CD4-positive, alpha-beta T cell treated with Interleukin-21 for 1 hour (primary cell): ENCODE results near the gene FKBP1A.

ENCODE experiments used
- DNase-seq: peaks from one replicate; pipeline ENCODE4 v3.0.0-alpha.2; 2020

The FKBP1A gene

DNA sequence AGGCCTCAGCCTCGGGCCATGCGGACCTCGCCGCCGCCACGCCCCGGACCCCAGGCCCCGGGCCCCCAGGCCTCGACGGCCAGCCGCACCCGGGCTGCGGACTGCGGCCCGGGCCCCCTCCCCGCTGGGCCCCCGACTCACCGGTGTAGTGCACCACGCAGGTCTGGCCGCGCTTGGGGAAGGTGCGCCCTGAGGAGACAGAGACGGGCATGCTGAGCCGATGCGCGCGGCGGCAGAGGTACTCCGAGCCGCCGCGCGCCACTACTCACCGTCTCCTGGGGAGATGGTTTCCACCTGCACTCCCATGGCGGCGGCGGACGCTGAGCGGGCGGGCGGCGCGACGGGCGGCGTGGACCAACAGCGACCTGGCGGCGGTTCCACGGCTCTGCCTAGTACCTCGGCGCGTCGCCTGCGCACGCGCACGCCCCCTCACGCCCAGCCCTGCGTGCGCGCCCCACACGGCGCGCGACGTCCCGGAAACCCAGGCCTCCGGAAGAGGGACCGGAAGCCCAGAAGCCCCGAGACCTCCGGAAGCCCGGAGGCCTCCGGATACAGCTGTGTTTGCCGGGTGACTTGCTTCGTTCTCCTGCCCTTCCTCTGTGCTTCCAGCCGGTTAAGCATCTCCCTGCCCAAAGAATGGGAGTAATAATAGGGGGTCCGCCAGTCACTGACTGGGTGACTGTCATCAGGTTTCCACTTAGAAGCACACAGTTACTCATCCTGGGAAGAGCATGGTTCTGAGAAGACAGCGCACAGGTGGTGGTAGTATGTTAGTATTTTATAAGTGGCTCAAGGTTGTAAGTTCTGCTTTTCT is at the start of gene FKBP1A:
FKBP1A (minus strand) TSS at position 362 of the 814 bp plus-strand sequence; CDS start at position 306, 56 bp downstream.
- peak; percentile 94 for DNase-seq

DNA sequence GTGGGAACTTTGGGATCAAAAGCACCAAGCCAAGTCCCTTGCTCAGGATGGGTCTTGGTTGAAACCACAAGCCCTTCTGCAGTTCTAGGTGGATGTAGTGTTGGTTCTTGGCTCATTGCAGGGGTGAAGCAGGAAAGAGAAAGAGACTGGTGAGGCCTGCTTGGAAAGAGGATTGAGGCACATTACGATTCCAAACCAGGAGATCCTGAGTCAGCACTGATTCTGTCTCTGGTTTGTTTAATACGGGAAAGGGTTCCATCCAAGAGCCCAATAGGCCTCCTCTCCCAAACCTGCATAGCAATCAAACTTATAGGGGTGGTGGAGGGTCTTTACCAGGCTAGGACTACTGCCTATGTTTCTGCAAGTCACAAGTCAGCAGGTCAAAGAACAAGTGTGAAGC is 49.5 kb upstream of the FKBP1A start:
- no peak for DNase-seq

DNA sequence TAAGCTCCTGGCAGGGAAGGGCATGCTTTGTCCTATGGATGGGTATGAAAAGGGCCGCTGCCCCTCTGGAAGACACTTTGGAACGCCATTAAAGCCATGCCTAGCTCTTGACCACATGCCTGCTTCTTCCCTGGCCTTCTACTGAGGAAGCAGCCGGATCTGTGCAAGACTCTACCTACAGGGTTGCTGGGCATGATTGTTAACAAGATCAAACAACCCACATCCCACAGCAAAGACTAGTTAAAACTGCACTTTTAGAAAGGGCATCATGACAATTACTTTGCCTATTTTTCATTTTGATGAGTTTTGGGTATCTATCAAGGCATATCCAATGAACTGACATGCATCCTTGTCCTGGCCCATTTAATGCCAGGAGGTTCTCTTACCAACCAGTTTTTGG is 48.3 kb upstream of the FKBP1A start:
- DNase-seq = no peak

DNA sequence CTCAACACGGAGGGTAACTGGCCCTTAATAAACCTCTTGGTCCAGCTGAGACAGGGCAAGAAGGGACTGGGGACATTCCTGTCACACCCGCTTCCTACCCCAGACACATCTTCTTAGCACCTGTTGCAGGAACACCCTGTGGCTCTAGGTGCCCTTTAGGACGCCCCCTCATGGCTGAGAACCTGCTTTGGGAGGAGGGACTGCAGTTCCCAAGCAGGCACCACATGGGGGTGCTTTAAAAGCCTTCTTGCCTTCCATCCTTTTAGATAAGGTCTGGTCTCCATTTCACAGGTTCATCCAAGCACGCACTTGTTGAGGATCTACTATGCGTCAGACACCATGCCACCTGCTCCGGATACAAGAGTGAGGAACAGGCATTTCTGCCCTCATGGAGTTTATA is 47.2 kb upstream of the FKBP1A start:
- peak; percentile 20 for DNase-seq

DNA sequence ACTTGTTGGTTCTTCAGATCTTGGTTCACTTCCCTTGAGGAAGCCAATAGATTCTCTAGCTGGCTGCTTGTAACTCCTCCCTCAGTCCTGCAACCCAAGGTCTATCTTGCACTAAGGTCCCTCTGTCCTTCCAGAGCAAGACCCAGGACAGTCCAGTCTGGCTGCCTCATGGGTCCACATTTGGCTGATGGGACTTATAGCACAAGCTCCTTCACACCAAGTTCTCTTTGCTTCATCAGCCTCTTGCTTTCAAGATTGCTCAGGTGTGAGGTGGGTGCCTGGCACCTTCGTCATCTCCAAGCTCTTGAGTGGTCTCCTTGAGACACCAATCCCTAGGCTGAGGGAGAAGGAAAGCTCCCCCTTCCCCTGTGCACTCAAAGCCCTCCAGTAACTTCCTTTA is 45.5 kb upstream of the FKBP1A start:
- DNase-seq = no peak

DNA sequence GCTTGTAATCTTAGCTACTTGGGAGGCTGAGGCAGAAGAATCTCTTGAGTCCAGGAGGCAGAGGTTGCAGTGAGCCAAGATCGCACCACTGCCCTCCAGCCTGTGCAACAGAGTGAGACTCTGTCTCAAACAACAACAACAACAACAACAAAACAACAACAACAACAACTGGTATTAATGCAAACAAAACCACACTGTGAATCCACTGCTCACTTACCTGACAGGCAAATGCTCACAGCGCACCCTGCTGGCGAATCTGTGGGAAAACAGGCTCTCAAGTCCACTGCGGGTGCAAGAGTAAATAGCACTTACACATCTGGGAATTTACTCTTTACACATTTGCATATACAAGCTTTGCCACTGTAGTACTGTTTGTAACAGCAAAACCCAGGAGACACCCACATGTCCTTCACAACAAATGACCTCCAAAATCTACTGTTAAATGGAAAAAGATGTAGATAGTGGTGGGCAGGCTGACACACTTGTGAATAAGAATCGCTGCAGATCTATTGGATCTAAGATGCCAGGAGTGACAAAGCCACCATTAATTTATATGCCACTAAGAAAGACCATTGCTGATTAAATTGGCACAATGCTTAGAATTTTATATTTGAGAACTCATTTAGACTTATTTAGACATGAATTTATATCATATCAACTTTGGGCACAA is 44.5 kb upstream of the FKBP1A start:
- peak; percentile 81 for DNase-seq

DNA sequence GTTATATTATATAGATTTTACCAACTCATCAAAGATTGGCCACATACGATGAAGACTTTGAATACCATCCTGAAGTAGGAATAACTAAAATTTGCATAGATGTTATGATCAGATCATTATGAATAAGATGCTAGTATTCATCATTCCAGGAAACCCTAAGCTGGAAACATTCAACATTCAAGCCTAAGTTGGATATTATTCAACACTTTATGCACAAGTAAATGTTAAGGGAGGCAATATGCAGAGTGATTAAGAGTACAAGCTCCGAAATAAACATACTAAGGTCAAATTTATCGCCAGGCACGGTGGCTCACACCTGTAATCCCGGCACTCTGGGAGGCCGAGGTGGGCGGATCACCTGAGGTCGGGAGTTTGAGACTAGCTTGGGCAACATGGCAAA is 43.4 kb upstream of the FKBP1A start:
- no peak for DNase-seq

DNA sequence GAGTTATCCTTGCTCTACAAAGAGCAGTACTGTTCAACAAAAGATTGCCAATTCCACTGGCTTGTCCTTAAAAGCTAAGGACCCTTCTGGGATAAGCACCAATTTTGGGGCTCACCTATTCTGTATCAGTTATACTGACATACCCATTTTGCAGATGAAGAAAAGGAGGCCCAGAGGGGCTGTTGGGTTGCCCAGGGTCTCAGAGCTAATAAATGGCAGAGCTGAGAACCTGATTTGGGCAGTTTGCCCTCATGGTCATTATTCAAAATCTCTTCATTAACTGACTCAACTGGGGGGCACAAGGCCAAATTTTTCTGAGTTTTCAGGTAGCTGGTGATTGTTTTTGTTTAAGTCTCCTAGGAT is 42.5 kb upstream of the FKBP1A start:
- no peak for DNase-seq

DNA sequence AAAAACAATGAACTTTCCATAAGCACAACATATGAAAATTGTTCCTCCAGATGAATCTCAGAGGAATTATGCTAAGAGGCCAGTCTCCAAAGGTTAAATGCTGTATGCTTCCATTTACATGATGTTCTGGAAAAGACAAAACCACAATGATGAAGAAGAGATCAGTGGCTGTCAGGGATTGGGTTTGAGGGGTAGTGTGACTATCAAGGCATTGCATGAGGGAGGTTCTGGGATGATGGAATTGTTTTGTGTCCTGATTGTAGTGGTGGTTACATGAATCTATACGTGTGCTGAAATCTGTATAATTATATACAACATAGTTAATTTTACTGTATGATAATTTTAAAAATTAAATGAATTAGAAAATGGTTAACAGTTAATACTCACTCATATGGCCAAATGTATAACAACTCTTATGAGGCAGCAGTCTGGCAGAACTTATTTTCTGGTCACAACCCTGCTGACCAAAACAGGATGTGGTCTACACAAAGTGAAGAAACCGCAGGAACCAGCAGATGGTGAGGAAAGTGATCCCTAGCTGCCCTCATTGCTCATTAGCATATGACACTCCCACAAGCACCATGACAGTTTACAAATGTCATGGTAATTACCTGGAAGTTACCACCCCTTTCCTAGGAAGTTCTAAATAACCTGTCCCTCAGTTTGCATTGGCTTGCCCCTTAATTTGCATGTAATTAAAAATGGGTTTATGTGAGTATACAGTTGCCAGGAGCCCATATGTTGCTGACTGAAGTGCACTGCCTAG is 41.9 kb upstream of the FKBP1A start:
- DNase-seq = peak; percentile 83

DNA sequence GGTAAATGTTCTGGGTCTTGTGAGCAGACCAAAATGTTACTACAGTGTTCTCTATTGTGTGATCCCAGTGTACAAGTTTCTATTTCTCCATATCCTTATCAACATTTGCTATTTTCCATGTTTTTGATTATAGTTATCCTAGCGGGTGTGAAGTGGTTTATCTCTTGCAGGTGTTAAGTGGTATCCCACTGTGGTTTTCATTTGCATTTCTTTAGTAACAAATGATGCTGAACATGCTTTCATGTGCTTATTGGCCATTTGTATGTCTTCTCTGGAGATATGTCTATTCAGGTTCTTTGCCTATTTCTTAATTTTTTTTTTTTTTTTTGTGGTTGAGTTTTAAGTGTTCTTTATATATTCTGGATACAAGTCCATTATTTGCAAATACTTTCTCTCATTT is 38.3 kb upstream of the FKBP1A start:
- DNase-seq = no peak

DNA sequence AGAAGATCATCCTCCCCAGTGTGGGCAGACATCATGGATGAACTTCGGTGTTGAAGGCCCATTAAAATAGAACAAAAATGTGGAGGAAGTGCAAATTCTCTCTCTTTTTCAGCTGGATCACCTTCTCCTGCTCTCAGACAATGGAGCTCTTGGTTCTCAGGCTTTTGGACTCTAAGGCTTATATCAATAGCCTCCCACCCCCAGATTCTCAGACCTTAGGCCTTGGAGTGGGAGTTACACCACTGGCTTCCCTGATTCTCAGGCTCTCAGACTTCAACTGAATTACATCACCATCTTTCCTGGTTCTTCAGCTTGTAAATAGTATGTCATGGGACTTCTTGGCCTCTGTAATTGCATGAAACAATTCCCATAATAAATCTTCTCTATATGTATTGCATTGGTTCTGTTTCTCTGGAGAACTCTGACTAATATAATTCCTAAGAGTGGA is 37.2 kb upstream of the FKBP1A start:
- DNase-seq = no peak

DNA sequence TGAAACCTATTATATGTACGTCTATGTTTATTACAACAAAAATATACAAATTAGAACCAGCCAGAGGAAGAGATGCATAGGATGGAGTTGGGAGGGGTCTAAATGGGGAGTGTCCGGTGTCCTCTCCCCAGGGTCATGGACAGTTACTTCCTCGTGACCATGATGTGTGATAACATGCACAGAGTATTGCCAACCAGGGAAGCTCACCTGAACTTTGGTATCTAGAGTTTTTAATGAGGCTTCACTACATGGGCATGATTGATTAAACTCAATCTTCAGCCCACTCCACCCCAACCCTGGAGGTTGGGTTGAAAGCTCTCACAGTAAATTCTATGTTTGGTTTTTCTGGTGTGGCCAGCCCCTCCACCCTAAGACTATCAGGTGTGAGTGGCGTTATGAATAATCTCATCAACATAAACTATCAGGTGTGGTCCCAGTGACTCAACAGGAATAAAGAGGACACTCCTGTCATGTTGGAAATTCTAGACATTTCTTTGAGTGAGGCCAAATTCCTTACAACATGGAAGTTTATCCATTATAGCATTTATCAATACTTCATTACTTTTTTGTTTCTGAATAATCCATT is 36.4 kb upstream of the FKBP1A start:
- DNase-seq = no peak

DNA sequence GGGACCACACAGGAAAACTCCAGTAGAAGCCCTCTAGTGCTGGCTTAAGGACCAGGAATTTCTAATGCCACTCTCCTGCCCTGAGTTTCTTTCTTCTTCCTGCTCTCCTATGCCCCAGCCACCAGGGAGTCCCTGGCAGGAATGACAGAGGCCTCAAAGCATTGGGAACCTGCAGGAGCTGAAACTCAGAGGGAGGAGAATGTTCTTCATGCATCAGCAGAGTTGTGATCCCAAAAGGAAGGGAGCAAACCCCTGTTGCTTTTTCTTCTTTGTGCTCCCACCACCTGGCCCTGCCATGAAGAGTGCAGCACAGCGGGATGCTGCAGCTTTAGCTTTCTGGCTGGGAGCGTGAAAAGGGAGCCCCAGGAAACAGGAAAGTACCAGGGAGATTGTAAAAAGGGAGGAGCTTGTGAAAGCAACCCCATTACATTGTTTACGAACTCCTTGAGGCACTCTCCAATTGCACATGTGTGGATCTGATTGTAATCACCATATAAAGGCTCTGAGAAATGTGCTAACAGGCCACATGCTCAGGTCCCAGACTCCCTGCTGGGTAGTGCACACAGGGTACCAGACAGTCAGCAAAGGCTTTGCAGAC is 34.7 kb upstream of the FKBP1A start:
- no peak for DNase-seq

DNA sequence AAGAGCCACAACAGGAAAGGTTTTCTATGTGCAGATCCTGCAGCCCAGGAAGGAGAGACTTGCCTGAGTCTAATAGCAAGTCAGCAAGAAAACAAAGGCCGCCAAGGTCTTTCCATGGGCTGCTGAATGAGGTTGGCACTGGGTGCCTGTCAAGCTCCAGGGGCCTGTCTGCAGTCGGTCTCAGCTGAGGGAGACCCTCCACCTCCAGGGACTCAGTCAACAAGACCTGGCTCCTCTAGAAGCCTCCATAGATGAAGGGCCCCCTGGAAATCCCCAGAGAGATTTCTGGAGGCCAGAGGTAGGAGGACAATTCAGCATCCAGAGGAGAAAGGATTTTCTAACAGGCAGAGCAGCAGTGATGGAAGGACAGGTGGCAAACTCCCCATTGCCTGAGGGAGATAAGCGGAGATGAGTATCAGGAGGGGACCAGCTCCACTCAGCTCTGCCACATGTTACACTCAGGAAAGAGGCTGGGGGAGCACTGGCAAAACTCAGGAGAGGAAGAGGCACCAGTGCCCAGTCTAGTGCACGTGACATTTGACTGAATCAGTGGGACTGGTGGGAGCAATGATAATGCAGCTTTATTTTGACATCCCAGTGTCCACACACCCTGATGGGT is 33.5 kb upstream of the FKBP1A start:
- no peak for DNase-seq

DNA sequence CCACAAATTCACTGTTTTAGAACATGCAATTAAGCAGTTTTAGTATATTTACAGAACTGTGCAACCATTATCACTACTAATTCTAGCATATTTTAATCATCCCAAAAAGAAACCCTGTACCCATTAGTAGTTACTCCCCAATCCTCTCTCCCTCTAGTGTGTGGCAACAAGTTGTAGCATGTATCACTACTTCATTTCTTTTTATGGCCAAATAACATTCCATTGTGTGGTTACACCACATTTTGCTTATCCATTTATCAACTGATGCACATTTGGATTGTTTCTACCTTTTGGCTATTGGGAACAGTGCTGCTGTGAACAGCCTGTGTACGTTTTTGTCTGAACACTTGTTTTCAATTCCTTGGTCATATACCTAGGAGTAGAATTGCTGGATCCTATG is 31.5 kb upstream of the FKBP1A start:
- no peak for DNase-seq

DNA sequence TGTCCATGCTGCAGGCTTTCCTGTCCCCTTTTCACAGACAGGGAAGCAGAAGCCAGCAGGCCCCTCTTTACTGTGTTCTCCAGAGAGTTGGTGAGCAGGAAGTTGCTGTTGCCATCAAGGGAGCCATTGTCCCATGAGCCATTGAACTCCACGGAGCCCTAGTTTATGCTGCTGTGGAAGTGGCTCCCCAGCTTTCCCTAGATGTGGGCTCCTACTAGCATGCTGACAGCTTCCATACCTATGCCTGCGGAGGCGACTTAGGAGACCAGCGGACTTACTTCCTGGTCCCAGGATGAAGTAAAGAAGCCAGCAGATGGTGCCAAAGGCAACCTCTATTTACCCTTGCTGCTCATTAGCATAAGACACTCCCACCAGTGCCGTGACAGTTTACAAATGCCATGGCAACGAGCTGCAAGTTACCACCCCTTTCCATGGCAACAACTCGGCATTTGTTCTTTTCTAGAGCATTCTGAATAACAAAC is 30.8 kb upstream of the FKBP1A start:
- DNase-seq = peak; percentile 31

DNA sequence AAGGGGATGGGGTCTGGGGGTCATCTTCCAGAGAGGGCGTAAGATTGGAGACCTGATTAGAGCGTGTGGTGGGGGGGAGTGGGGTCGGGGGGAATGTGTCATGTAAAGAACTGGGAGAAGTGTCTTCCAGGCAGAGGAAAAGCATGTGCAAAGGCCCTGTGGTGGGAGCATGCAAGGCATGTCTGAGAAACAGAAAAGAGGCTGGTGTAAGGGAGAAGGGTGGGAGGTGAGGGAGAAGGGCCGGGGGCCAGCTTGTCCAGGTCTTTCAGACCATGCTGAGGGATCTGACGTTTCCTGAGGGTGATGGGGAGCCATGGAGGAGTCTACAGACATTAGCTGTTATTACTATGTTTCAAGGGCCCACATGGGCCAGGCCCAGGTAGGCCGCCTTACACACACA is 30.4 kb upstream of the FKBP1A start:
- no peak for DNase-seq

DNA sequence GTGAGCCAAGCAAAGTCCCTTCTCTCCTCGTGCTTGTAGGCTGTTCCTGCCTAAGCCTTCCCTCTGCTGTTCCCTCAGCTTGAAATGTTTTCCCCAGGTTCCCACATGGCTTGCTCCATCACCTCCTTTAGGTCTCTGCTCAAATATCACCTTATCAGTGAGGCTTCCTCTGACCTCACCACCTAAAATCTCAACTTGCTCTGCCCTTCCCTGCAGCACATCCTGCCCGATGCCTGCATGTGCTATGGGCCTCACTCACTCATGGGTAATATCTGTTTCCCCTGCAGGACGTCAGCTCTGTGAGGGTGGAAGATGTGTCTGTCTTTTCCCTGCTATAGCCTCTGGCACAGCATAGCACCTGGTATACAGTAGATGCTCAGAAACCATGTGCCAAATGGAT is 29.9 kb upstream of the FKBP1A start:
- no peak for DNase-seq

DNA sequence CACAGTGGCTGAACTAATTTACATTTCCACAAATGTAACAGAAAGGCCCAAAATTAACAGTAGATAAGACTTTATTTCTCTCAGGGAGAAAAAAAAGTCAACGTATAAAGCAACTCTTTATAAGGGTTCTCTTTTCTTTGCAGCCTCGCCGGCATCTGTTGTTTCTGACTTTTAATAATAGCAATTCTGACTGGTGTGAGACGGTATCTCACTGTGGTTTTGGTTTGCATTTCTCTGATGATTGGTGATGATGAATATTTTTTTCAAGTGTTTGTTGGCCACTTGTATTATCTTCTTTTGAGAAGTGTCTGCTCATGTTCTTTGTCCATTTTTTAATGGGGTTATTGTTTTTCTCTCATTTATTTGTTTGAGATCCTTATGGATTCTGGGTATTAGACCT is 27.2 kb upstream of the FKBP1A start:
- DNase-seq = no peak

DNA sequence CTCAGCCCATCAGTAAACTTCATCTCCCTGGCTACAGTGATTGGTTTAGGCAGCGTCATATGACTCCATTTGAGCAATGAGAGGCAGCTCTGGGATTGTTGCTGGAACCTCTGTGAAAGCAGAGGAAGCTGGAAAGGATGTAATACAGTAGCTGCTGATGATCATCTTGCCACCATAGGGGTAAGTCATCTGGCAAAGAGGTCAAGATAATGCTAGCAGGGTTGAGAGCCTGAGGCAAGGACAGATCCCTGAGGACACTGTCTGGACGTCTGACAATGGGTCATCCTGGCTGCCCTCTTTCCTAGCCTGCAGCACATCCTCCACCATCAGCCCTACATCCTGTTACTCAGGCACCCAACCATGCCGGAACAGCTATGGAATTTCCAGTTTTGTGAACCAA is 25.5 kb upstream of the FKBP1A start:
- DNase-seq = no peak

DNA sequence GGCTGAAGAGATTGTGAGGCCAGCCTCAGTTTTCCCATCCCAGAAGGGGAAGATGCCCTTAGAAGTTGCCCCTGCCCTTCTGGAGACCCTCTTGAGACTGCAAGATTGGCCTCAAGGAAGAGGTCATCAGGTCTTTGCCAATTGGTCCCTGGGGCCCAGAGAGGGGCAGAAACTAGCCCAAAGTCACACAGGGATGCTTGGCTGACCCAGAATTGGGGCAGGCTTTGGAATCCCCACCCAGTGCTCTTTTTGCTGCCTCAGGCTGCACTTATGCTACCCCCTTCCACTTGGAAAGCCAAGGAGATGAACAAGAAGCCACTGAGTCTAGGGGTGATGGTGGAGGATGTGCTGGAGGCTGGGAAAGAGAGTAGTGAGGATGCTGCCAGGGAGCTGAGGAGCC is 24.9 kb upstream of the FKBP1A start:
- no peak for DNase-seq

DNA sequence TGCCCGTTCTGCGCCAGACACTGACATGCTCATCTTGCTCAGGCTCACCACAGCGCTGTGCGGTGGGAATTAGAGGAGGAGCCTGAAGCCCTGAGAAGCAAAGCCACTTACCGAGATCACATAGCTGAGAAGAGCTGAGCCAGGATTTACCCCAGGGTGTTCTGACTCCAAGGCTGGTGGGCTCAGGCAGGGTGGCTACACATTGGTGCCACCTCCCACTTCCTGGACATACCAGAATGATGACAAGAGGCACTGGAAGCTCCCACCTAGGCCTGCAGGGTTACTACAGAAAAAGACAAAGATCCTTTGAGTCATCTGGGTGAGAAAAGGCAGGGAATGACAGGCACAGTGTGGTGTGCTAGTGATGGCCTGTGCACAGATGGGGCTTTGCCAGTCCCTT is 24.4 kb upstream of the FKBP1A start:
- no peak for DNase-seq
